ENCODE data around the gene KDM4D. TPM values are rescaled to one million over a fixed set of nuclear protein-coding genes. Genes with fewer than 3 reads are reported as not detected.

Gene KDM4D
- total RNA-seq, 1 donor from 2014 or later = 0.93 TPM

DNA sequence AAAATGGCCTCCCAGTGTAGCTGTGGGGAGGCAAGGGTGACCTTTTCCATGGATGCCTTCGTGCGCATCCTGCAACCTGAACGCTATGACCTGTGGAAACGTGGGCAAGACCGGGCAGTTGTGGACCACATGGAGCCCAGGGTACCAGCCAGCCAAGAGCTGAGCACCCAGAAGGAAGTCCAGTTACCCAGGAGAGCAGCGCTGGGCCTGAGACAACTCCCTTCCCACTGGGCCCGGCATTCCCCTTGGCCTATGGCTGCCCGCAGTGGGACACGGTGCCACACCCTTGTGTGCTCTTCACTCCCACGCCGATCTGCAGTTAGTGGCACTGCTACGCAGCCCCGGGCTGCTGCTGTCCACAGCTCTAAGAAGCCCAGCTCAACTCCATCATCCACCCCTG lies 24.8 kb downstream of the KDM4D start:
- no peak overlapping the region for H3K9ac ChIP-seq (ENCODE audit: low read length)
- Mint-ChIP-seq H3K9me3 (ENCODE audit: unreplicated experiment) (no peaks in the 10 kb centered on the region), H3K27me3 (ENCODE audit: low read depth, unreplicated experiment) (no peaks in the 10 kb centered on the region), H3K4me3 (ENCODE audit: unreplicated experiment) (no peak overlapping the region), H3K36me3 (ENCODE audit: low read depth, unreplicated experiment) (peaks cover 2% of the 10 kb centered on the region), H3K4me1 (ENCODE audit: low read depth, unreplicated experiment) (no peaks in the 10 kb centered on the region), H3K27ac (ENCODE audit: unreplicated experiment) (no peak overlapping the region)
- no peaks in the 10 kb centered on the region for H3K79me2 ChIP-seq (ENCODE audit: insufficient read depth, low read length)
- H2AFZ ChIP-seq (ENCODE audit: low read depth, low read length) = no peak overlapping the region
- DNase-seq (ENCODE audit: low read depth) (no peak), FAIRE-seq (no peak)
- H3K9me3 ChIP-seq (ENCODE audit: insufficient read depth, low read depth, low read length) = no peaks in the 10 kb centered on the region
- H3K36me3 ChIP-seq (ENCODE audit: insufficient read depth, low read length) = no peaks in the 10 kb centered on the region
- no peak overlapping the region for H3K4me2 ChIP-seq (ENCODE audit: low read length)
- no peaks in the 10 kb centered on the region for H3K4me1 ChIP-seq (ENCODE audit: insufficient read depth, low read length)
- no peak overlapping the region for H3K4me3 ChIP-seq (ENCODE audit: insufficient read depth, low read depth, low read length)
- no peak for TF ChIP-seq EZH2 (IDR thresholded peaks at IDR 0.05; ENCODE audit: insufficient read depth, low read length)
- TF ChIP-seq, protein P1, sequence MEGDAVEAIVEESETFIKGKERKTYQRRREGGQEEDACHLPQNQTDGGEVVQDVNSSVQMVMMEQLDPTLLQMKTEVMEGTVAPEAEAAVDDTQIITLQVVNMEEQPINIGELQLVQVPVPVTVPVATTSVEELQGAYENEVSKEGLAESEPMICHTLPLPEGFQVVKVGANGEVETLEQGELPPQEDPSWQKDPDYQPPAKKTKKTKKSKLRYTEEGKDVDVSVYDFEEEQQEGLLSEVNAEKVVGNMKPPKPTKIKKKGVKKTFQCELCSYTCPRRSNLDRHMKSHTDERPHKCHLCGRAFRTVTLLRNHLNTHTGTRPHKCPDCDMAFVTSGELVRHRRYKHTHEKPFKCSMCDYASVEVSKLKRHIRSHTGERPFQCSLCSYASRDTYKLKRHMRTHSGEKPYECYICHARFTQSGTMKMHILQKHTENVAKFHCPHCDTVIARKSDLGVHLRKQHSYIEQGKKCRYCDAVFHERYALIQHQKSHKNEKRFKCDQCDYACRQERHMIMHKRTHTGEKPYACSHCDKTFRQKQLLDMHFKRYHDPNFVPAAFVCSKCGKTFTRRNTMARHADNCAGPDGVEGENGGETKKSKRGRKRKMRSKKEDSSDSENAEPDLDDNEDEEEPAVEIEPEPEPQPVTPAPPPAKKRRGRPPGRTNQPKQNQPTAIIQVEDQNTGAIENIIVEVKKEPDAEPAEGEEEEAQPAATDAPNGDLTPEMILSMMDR (IDR thresholded peaks at IDR 0.05; ENCODE audit: insufficient read depth, low read depth, low read length) = no peak
- no peaks in the 10 kb centered on the region for H4K20me1 ChIP-seq (ENCODE audit: insufficient read depth, low read length)
- no peaks in the 10 kb centered on the region for H3K27me3 ChIP-seq (ENCODE audit: insufficient read depth, low read length)
- no peak overlapping the region for H3K27ac ChIP-seq (ENCODE audit: low read depth, low read length)

DNA sequence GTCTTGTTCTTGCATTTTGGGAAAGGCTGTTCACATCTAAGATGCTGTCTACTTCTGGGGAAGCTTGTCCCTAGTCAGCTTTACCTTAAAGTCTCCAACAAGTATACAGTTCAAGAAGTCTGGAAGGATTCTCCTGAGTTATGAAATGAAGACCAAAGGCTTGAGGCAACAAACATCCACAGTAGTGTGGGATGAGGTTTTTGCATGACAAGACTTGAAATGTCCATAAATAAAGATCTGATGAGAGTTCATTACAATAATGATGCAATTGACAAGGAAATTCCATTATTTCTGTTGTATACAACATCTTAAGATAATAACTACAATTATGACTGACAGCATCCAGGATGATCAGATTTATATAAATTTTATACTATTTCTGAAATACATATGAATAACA lies 30.2 kb downstream of the KDM4D start:
- no peak for DNase-seq (ENCODE audit: low read depth)
- Mint-ChIP-seq H3K27me3 (ENCODE audit: low read depth, unreplicated experiment) (no peaks in the 10 kb centered on the region), H3K27ac (ENCODE audit: unreplicated experiment) (no peak overlapping the region), H3K36me3 (ENCODE audit: low read depth, unreplicated experiment) (peaks cover 2% of the 10 kb centered on the region), H3K4me1 (ENCODE audit: low read depth, unreplicated experiment) (no peaks in the 10 kb centered on the region), H3K4me3 (ENCODE audit: unreplicated experiment) (no peak overlapping the region), H3K9me3 (ENCODE audit: unreplicated experiment) (no peaks in the 10 kb centered on the region)
- FAIRE-seq = no peak
- TF ChIP-seq EZH2 (IDR thresholded peaks at IDR 0.05; ENCODE audit: insufficient read depth, low read length) = no peak
- TF ChIP-seq, protein P1 (IDR thresholded peaks at IDR 0.05; ENCODE audit: insufficient read depth, low read depth, low read length) = no peak
- no peak overlapping the region for H3K9ac ChIP-seq (ENCODE audit: low read length)
- H4K20me1 ChIP-seq (ENCODE audit: insufficient read depth, low read length) = no peaks in the 10 kb centered on the region
- no peaks in the 10 kb centered on the region for H3K79me2 ChIP-seq (ENCODE audit: insufficient read depth, low read length)
- no peaks in the 10 kb centered on the region for H3K9me3 ChIP-seq (ENCODE audit: insufficient read depth, low read depth, low read length)
- H3K27ac ChIP-seq (ENCODE audit: low read depth, low read length) = no peak overlapping the region
- H3K4me1 ChIP-seq (ENCODE audit: insufficient read depth, low read length) = no peaks in the 10 kb centered on the region
- H3K36me3 ChIP-seq (ENCODE audit: insufficient read depth, low read length) = no peaks in the 10 kb centered on the region
- H2AFZ ChIP-seq (ENCODE audit: low read depth, low read length) = no peak overlapping the region
- H3K4me2 ChIP-seq (ENCODE audit: low read length) = no peak overlapping the region
- H3K27me3 ChIP-seq (ENCODE audit: insufficient read depth, low read length) = no peaks in the 10 kb centered on the region
- no peak overlapping the region for H3K4me3 ChIP-seq (ENCODE audit: insufficient read depth, low read depth, low read length)

DNA sequence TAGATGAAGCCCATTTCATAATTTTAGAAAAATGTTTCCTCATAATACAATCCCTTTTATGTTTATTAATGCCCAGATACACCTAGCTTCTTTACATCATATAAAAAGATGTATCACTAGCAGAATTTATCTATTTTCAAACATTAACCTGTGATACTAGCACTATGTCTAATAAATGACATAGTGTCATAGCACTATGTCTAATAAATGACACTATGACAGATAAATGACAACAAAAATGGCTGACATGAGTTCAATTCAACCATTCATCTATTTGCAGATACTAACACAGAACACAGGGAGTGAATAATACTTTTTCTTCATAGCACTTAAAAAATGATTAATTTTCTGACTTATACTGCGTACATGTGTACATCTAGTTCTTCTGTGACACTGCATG lies 32.1 kb downstream of the KDM4D start:
- FAIRE-seq (no peak), DNase-seq (ENCODE audit: low read depth) (no peak)
- Histone ChIP-seq H3K79me2 (ENCODE audit: insufficient read depth, low read length) (no peaks in the 10 kb centered on the region), H2AFZ (ENCODE audit: low read depth, low read length) (no peak overlapping the region), H3K9ac (ENCODE audit: low read length) (no peak overlapping the region), H3K27ac (ENCODE audit: low read depth, low read length) (no peak overlapping the region), H3K36me3 (ENCODE audit: insufficient read depth, low read length) (no peaks in the 10 kb centered on the region), H4K20me1 (ENCODE audit: insufficient read depth, low read length) (no peaks in the 10 kb centered on the region), H3K4me3 (ENCODE audit: insufficient read depth, low read depth, low read length) (no peak overlapping the region), H3K4me2 (ENCODE audit: low read length) (no peak overlapping the region), H3K4me1 (ENCODE audit: insufficient read depth, low read length) (no peaks in the 10 kb centered on the region), H3K9me3 (ENCODE audit: insufficient read depth, low read depth, low read length) (no peaks in the 10 kb centered on the region), H3K27me3 (ENCODE audit: insufficient read depth, low read length) (peaks cover 7% of the 10 kb centered on the region)
- Mint-ChIP-seq H3K36me3 (ENCODE audit: low read depth, unreplicated experiment) (no peaks in the 10 kb centered on the region), H3K27ac (ENCODE audit: unreplicated experiment) (no peak overlapping the region), H3K4me3 (ENCODE audit: unreplicated experiment) (no peak overlapping the region), H3K9me3 (ENCODE audit: unreplicated experiment) (no peaks in the 10 kb centered on the region), H3K4me1 (ENCODE audit: low read depth, unreplicated experiment) (no peaks in the 10 kb centered on the region), H3K27me3 (ENCODE audit: low read depth, unreplicated experiment) (no peaks in the 10 kb centered on the region)
- TF ChIP-seq, protein P1 (IDR thresholded peaks at IDR 0.05; ENCODE audit: insufficient read depth, low read depth, low read length) = no peak
- TF ChIP-seq EZH2 (IDR thresholded peaks at IDR 0.05; ENCODE audit: insufficient read depth, low read length) = no peak

All from astrocyte (in vitro differentiated cells and primary cell).